MV-4-11 (cell line): ENCODE measurements around the gene PLEK.

ENCODE experiments used
- DNase-seq: peaks from one replicate; lab custom pipeline; 2025; lab: John Stamatoyannopoulos, UW

Gene PLEK

DNA sequence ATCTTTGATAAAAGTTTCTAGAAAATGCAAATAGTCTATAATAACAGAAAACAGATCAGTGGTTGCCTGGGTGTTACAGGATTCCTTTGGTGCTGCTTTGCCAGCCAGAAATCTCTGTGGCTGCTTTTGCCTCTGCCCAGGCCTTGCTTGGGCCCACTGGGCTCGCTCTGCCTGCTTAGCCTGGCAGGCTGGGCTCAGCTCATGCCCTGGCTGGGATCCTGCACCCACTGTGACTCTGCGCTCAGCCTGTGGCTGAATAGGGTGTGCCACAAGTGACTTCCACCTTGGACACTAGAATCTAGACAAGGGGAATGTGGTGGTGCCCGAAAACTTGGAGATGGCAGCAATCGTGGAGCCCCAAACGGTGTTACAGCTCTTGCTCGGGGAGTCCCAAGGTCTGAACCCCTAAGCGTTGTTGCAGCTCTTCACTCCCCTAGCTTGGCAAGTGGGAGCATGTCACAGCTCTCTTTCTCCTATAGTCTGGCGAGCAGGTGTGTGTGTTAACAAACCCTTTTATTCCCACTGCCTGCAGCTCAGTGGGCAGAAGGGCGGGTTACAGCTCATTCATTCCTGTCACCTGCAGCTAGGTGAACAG is 51.1 kb downstream of the PLEK start:
- DNase-seq = no peak

DNA sequence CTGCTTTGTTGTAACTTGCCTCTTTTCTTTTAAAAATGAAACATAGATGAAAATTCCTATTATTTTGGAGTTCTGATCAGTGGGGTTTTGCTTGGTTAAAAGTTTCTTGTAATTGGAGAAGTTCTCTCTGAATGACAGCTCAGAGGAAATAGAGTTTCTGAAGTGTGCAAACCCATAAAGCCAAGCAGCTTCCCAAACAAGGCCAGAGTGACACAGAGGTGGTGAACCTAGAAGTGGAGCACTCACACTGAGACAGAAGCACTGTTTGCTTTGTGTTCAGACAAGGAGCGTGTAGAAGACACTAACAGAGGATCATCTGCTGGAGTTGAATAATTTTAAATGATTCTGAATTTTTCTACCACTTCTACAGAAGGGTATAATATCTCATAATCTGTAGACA is 52.8 kb downstream of the PLEK start:
- peak; percentile 54 for DNase-seq

DNA sequence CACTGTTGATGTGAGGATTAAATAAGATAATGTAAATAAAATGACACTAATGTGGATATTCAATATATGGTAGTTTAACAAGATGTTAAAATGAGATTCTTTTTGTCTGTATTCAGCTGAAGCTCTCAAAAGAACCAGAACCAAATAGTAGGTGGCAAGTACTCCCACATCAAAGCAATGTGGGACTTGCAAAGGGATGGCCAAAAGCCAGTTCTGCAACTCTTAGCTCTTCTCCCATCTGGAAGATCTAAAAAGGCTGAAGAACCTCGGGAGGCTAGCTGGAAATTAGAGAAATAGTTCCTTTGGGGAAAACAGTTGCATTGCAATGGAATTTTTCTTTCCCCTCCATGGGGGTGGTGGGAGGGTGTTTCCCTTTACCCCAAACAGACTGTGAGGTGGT is 53.3 kb downstream of the PLEK start:
- DNase-seq = no peak

DNA sequence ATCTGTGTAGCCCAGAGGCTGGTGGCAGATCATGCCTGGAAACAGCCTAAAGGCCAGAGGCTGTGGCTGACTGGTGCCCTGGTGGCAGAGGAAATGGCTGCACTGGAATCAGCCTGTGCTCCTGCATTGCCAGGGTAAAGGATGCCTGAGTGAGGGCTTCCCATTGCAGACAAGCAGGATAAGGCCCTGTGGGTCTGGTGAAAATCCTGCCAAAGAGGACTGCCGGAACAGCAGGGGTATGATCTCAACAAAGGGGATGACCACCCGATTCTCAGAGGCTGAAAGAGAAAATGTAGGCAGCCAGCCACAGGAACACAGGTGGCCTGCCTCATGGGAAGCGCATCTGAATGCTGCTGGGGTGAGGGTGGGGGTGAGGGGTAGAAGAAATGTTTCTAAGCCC is 53.8 kb downstream of the PLEK start:
- DNase-seq = no peak

DNA sequence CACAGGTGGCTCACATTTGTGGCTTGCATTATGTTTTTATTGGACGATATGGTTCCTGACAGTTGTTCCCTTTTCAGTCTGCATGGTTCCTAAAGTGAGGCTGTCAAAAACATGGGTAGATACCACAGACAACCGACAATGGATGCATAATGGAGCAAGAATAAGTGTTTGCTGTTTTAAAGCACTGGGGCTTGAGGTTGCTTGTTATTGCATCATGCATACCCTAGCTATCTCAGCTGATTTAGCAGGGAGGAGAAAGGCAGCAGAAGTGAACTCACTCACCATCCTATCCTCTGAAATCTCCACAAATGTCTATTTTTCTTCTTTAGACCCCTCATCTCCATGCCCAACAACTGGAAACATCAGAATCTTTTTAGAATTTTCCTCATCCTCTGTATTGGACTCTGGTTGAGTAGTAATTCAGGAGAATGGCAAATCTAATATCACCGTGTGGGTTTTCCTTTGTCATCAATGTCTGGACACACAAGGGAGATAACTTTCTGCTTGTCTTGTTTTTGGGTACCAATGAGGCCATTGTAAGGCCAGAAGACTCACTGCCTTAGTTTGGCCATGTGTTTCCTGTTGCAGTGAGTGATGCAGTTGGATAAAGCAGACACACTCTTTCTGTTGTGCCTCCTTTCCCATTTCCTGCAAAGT is 55.3 kb downstream of the PLEK start:
- peak; percentile 95 for DNase-seq

DNA sequence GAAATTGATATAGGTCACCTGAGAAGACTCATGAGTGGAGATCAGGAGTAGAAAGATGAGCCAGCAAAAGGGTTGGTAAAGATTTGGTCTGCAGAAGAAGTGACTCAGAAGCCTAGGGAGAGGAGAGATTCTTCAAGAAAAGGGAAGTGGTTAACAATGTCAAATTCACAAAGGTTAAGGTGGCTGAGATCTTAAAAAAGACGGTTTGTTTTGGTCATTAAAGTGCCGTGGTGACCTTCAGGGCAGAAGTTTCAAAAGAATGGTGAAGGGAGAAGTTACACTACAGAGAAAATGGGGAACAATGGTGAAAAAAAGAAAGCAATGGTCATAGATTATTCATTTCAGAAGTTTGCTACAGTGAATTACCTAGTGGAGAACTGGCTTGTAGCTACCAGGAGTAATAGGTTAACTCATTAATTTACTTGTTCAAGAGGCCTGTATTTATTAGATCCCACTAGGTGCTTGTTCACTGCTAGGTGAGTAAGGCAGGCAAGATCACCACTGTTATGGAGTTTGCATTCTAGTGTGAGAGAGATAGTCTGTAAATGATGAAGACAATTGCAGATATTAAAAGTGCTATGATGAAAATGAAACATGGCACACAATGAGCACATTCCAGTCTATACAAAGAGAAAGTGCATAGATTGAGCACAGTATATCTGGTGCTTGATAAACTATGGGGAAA is 59.0 kb downstream of the PLEK start:
- peak; percentile 98 for DNase-seq

DNA sequence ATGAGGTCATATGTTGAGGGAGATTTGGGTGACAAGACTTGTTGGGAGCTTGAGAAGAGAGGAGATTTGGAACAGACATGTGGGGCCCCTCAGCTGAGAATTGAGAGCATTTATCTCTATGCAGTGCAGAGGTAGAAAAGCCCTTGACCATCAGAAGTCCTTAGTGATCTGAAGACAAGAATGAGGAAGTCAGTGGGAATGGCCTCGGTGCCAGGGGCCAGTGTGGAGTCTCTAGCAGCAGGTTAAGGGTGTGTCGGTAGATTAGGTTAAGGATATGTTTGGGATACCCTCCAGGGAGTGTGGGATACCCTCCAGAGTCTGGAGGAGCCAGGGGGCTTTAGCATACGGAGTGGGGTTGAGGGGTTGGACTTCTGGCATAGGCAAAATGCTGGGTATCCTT is 60.4 kb downstream of the PLEK start:
- peak; percentile 28 for DNase-seq

DNA sequence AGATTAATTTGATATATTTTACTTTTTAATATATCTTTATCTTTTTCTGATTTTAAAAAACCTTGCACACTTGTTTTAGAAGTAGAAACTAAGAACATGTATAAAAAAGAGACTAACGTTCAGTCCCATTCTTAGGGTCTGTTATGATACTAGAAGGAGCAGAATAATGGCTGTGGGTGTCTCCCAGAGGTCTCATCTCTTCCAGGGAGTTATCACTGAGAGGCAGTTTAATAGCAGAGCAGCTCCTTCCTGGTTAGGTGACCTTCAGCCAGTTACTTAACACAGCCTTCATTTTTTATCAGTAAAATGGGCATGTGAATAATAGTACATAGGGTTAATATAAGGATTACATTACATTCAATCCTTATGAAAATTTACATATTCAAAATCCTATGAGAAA is 61.4 kb downstream of the PLEK start:
- DNase-seq = no peak

DNA sequence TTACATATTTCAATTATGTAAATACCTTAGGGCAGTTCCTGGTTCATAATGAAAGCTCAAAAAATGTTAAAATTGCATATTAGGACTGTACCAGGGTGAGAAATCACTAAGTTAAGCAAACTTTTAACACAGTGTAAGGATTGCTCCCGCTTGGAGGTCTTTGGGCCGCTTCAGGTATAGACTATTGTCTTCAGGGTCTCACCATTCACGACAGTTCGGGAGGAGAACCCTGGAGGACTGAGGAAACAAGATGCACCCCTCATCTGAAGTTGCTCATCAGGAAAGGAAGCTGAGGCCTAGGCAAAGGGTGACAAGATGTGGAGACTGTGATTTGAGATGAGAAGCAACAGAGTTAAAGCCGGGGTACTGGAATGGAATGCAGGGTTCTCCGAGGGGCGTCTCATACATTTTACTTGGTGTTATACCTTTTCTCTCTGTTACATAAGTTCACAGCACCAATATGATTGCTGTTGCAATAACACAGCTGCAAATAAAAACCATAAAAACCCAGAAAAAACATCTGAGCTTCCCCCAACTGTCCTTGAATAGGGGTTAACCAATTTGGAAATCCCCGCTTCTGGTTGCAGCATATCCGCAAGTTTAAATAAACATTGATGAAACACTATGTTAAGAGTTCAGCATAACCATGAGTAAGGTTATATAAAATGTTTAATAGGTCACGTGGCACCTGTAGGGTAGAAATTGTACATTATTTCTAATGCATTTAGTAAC is 61.9 kb downstream of the PLEK start:
- peak; percentile 92 for DNase-seq

DNA sequence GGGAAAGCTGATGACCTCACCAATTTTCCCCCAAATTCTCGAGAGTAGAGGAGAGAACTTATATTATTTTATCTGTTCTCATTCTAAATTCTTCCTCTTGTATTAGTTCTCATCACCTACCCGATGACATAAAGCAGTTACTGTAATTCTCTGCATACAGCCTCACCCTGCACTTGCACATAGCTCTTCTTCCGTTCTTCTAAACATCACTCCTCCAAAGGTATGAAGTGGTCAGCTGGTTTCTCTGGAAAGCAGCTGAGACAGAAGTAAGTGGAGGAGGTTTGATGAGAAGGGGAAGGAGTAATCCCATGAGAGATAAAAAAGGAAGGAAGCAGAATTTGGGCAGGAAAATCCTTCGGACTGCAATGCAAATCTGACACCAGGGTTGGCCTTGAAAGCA is 63.0 kb downstream of the PLEK start:
- no peak for DNase-seq

DNA sequence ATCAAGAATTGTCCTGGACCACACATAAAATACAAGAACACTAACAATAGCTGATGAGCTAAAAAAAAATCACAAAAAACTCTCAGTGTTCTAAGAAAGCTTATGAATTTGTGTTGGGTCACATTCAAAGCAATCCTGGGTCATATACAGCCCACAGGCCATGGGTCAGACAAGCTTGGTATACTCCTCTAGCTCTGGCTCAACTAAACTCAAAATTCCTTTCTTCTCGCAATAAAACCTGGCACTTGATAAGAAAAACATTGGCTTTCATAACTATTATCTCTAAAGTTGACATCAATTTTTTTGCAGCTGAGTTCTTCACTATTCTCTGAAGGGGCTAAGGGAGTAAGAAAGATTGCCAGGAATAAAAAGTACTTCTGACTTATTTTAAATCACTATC is 63.7 kb downstream of the PLEK start:
- DNase-seq = no peak

DNA sequence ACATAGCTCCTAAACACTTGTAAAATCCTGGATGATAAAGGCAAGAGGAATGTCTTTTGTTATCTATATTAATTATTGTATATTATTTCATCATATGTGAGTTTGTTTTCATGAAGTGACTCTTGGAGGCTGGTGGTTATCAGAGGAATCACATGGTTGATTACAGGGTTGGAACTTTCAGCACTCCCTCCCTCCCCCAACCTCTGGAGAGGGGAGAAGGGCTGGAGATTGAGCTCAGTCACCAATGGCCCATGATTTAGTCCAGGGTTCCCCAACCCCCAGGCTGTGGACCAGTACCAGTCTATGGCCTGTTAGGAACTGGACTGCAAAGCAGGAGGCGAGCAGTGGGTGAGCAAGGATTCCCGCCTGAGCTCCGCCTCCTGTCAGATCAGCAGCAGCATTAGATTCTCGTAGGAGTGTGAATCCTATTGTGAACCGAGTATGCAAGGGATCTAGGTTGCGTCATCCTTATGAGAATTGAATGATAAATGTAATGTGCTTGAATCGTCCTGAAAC is 64.3 kb downstream of the PLEK start:
- DNase-seq = no peak

DNA sequence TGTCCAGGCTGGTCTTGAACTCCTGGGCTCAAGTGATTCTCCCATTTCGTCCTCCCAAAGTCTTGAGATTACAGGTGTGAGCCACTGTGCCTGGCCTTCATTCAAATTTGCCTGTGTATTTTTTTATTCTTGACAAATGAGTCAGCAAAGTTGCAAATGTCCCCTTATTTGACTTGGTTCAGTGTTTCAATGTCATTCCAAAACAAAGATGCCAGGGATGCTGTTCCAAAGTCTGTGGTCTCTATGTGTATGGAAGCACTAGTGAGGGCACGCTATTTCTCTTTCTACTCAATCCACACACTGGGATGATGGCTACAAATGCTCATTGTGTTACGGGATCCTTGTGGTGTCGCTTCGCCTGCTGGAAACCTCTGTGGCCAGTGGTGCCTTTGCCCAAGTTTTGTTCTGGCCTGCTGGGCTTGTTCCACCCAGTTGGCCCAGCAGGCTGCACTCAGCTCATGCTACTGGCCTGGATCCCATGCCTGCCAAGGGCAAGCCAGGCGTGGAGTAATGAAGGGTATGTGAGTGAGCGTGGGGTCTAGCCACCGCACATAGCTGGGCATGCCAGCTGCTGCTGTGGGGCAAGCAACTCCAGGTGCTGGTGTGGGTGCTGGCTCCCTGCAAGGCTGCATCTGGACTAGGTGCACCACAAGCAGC is 66.4 kb downstream of the PLEK start:
- no peak for DNase-seq

DNA sequence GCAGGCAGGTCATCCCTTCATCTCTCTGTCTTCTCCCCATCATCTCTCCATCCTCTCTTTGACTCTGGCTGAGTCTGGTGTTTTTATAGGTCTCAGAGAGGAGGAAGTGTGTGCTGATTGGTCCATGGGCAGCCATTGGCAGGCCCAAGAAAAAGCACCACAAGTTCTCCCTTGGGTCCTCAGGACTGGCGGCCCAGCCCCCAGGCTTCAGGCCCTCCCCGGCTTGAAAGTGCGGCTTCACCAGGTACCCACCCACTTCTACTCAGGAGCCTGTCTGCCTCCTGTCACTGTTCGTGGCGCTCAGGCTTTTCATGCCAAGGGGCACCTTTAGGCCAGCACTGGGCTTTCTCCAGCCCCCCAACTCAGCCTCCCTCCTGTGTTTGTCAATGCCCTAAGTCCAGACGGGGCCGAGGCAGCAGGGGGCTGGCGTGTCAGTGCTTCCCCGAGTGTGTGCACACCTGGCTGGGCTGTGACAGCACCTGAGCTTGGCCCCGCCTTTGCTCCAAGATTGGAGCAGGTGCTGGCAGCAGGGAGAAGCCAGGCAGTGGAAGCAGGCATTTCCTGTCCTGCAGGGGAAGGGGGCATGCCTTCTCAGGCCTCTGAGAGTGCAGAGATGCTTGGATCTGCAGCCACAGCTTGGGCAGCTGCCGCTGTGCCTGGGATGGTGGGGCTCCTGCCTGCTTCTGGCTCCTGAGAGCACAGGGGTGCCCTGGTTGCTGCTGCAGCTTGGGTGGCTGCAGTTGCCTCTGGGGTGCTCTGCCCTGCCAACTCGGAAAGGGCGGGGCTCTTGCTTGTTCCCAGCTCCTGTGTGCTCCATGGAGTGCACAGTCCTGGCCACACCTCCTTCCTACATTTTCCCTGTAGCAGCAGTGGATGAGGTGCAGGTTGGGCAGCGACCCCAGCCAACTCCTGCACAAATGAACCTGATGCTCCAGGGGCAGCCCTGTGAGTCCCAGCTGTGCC is 67.9 kb downstream of the PLEK start:
- no peak for DNase-seq

DNA sequence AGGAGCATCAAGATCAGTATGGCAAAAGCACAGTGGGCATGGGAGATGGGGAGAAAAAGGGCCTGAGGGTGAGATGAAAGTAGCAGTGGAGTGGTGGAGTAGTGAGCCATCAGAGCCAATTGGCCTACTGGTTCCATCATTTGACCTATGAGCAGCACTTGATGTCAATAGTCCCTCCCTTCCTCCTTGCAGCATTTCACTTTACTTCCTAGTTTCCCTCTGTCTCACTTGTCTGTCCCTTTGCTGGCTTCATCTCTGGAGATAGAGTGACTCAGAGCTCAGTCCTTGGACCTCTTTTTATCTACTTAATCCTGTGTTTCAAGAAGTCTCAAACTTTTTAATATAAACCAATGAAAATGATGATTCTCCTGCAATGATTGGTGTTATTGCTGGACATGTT is 69.9 kb downstream of the PLEK start:
- peak; percentile 85 for DNase-seq

DNA sequence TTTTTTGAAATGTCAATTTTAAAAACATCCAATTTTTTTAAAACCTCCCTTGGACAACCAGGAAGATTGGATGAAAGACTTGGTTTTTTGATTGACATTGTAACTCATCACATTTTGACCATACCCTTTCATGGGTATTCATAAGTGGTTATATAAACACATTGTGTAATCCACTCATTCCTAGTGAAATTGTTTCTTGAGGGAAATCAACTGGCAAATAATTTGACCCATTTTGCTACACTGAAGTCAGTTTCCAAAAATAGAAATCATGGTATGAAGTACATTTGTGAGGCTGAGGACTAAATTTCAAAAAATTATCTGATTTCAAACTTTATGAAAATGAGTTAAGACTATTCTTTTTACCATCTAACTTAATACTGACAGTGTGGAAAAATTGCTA is 70.5 kb downstream of the PLEK start:
- DNase-seq = no peak

DNA sequence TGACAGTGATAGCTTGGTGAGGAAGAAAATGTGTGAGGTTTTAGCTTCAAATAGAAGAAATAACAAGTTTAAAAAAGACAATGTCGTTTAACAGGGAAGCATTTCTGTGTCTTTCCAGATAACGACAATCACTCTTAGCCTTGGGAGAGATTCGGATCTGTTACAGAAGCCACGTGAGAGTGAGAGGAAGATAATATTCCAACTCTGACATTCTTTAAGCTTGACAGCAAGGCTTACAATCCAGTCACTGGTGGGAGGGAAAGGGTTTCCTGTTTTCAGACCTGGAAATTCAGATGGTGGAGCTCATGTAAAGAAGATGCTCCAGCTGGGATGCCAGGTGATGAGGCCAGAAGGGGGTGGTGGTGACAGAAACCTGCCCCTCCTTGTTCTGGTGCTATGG is 71.2 kb downstream of the PLEK start:
- DNase-seq = no peak

DNA sequence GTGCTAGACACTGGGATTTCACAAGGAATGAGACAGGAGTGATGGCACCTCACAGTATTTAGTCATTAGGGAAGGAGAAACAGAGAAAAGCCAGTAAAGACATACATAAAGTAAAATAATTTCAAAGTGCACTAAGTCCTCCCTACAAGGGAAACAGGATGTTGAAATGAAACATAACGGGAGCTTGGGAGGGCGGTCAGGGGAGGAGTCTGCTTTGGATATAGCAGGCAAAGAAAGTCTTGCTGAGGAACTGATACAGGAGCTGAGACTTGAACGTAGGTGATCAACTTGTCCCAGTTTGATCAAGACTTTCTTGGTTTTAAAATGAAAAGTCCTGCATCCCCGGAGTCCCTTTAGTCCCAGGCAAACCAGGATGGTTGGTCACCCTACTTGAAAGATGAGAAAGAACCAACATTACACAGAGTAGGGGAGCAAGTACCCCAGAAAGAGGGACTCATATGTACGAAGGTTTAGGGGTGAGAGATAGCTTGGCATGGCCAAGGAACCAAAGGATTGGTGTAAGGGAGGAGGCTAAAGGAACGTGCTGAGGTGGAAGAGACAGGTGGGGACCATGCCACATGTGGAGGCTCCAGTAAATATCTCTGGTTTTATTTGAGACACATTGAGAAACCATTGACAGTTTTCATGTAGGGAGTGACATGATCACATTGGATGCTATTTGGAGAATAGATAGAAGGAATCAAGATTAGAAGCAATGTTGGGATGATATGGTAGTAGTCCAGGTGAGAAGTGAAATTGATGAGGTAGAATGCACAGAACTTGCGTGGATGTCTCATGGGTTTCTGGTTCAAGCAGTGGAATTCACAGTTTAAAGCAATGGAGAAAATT is 73.6 kb downstream of the PLEK start:
- DNase-seq = peak; percentile 89

DNA sequence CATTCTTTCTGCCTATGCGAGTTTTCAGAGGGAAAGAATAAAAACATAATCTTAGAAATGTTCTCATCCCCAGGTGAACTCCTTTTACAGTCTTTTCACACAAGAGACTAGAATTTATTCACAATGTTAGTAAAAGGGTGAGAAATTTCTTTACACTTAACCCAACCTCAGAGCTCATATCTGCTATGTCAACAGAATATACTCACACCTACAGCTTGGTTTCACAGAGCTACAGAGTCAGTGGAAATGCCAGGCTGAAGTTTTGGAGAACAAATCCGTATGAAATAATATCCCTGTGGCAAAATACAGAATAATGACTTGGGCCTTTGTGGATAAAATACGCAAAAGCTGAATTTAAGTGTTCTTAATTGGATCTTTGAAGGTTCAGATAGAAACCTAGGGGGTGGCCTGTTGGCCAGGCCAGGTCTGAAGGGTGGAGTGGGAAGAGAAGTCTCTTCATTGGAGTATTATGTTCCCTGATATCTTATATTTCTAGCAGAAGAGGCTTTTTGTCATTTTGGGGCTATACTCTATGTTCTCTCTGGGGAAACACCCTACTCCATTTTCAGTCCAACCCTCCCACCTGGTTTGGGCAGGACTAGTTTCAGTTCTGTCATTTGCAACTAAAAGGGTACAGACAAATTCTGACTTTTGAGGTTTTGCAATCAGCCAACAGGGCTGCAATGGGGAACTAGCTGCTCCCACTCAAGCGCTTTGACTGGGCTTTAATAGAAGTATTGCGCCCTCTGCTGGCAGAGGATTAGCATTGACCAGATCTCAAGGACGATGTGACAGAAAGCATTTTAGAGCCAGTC is 76.3 kb downstream of the PLEK start:
- DNase-seq = peak; percentile 99
